ENCODE results near the gene RAF1. TPM values are rescaled to one million over a fixed set of nuclear protein-coding genes. Genes with fewer than 3 reads are reported as not detected.

Gene RAF1
- total and polyA plus RNA-seq, 2 of the 13 experiments (the other 11 are each of a cell fraction or from before 2014, with no cell fraction given): 72.2 to 91.4 TPM

- TF ChIP-seq ZNF121 (CRISPR knock-in tag; IDR thresholded peaks at IDR 0.05): no peak
- TF ChIP-seq ZNF788 (CRISPR knock-in tag; IDR thresholded peaks at IDR 0.05; ENCODE audit: borderline replicate concordance): no peak
- no peak for TF ChIP-seq ZNF460 (CRISPR knock-in tag; IDR thresholded peaks at IDR 0.05; ENCODE audit: borderline replicate concordance)
These were observed 51.2 kb downstream of the RAF1 start (continued) for GRCh38 chr3:12612514-12613226.

DNA sequence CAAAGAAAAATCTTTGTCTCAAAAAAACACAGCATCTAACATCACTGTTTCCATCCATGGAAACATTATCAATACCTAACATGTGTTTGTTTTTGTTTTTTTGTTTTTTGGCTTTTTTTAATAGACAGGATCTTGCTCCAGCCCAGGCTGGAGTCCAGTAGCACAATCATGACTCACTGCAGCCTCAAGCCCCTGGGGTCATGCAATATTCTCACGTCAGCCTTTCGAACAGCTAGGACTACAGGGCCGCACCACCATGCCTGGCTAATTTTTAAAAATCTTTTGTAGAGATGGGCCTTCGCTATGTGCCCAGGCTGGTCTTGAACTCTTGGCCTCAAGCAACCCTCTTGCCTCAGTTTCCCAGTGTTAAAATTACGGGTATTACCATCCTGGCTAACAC is 52.8 kb downstream of the RAF1 start:
- no TSS peak for BruUV-seq (replicated peaks)
- Histone ChIP-seq H4K20me1 (ENCODE audit: insufficient read depth, low read length) (peaks cover 3% of the 10 kb centered on the region; the same call in 1 of the 2 replicates), H3K4me3 (replicated peaks in 1 of 3; ENCODE audit: insufficient read depth in 1 of 3, low read depth in 2 of 3, low read length in 3 of 3) (no peak overlapping the region), H3K4me2 (ENCODE audit: low read depth, low read length) (no peak overlapping the region), H3K36me3 (replicated peaks in 1 of 2; ENCODE audit: control insufficient read depth in 1 of 2, insufficient read depth in 2 of 2, low read length in 2 of 2) (peaks cover 10 to 67% of the 10 kb centered on the region in 2 experiments), H3K27ac (ENCODE audit: extremely low read length, insufficient read depth, low read length) (no peak overlapping the region), H3K9ac (ENCODE audit: insufficient read depth, low read depth, low read length) (no peak overlapping the region), H3K27me3 (ENCODE audit: control insufficient read depth in 1 of 2, insufficient read depth in 2 of 2, low read length in 2 of 2) (no peaks in the 10 kb centered on the region), H3K4me1 (ENCODE audit: insufficient read depth, low read length) (no peaks in the 10 kb centered on the region), H3K79me2 (ENCODE audit: insufficient read depth, low read length) (peaks cover 14% of the 10 kb centered on the region), H2AFZ (ENCODE audit: low read length) (no peak overlapping the region), H3K9me3 (ENCODE audit: low read length) (no peaks in the 10 kb centered on the region)
- CTCF ChIA-PET (ENCODE audit: low intra/inter-chr PET ratio, low total read pairs): no interaction called here
- intact Hi-C loops (cut with micrococcal nuclease; ENCODE audit: unreplicated experiment) (no loop called here), in situ Hi-C loops (cut with HindIII; ENCODE audit: extremely low pct_ligation_motif_present, low pct_unique_long_range_greater_than_20kb) (no loop called here)
- ATAC-seq (no peak), DNase-seq (ENCODE audit: low spot score) (no peak), FAIRE-seq (no peak)
- POLR2A ChIA-PET: no interaction called here
- no peak for TF ChIP-seq TBP (CRISPR knock-in tag; IDR thresholded peaks at IDR 0.05)
- no peak for TF ChIP-seq ZFP1 (CRISPR knock-in tag; IDR thresholded peaks at IDR 0.05)
- TF ChIP-seq, protein P1, sequence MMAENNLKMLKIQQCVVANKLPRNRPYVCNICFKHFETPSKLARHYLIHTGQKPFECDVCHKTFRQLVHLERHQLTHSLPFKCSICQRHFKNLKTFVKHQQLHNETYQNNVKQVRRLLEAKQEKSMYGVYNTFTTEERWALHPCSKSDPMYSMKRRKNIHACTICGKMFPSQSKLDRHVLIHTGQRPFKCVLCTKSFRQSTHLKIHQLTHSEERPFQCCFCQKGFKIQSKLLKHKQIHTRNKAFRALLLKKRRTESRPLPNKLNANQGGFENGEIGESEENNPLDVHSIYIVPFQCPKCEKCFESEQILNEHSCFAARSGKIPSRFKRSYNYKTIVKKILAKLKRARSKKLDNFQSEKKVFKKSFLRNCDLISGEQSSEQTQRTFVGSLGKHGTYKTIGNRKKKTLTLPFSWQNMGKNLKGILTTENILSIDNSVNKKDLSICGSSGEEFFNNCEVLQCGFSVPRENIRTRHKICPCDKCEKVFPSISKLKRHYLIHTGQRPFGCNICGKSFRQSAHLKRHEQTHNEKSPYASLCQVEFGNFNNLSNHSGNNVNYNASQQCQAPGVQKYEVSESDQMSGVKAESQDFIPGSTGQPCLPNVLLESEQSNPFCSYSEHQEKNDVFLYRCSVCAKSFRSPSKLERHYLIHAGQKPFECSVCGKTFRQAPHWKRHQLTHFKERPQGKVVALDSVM (CRISPR knock-in tag; IDR thresholded peaks at IDR 0.05): no peak
- no peak for TF ChIP-seq SIN3B (IDR thresholded peaks at IDR 0.05; ENCODE audit: low read length)
- no peak for TF ChIP-seq ZNF512 (CRISPR knock-in tag; IDR thresholded peaks at IDR 0.05)
- TF ChIP-seq MAX (IDR thresholded peaks at IDR 0.05): no peak
- TF ChIP-seq ZNF34 (CRISPR knock-in tag; IDR thresholded peaks at IDR 0.05; ENCODE audit: borderline replicate concordance): no peak
- TF ChIP-seq HNRNPLL (IDR thresholded peaks at IDR 0.05; ENCODE audit: low read depth, low read length, poor library complexity, severe bottlenecking): no peak
- no peak for TF ChIP-seq HOXA9 (CRISPR knock-in tag; IDR thresholded peaks at IDR 0.05; ENCODE audit: borderline replicate concordance)
- no peak for TF ChIP-seq CEBPG (CRISPR knock-in tag; IDR thresholded peaks at IDR 0.05)
- TF ChIP-seq PRMT3 (CRISPR knock-in tag; IDR thresholded peaks at IDR 0.05; ENCODE audit: borderline replicate concordance, low read depth): no peak
- no peak for TF ChIP-seq ATF7 (IDR thresholded peaks at IDR 0.05)
- TF ChIP-seq ATF7 (CRISPR knock-in tag; IDR thresholded peaks at IDR 0.05): no peak
- WGBS (ENCODE audit: low lambda C conversion rate): 79% methylated on average over 5 of the region's 5 CpGs
